Skin epidermis (tissue), 12 donors: ENCODE results near the gene NOS1AP.
"Not testable (repeated sequence)": the region's sequence is repeated elsewhere in the genome, so short reads cannot be mapped to it uniquely, and the experiment has no call there.

ENCODE experiments used
- H3K27ac ChIP-seq, 21 experiments: fragments of 200-600 bp; sonication (generic) in 11 of 21; one replicate each; pipeline ENCODE4 v1.5.0; 2020; ENCODE audit warnings: mild to moderate bottlenecking in 3 of 21, inconsistent platforms in 2 of 21, moderate library complexity in 2 of 21
- H3K4me3 ChIP-seq, 7 experiments: fragments of 200-600 bp; sonication (generic) in 2 of 7; one replicate each; pipeline ENCODE4 v1.5.0; 2020; ENCODE audit warnings: inconsistent platforms in 2 of 7, mild to moderate bottlenecking in 2 of 7, moderate library complexity in 1 of 7

NOS1AP gene

DNA sequence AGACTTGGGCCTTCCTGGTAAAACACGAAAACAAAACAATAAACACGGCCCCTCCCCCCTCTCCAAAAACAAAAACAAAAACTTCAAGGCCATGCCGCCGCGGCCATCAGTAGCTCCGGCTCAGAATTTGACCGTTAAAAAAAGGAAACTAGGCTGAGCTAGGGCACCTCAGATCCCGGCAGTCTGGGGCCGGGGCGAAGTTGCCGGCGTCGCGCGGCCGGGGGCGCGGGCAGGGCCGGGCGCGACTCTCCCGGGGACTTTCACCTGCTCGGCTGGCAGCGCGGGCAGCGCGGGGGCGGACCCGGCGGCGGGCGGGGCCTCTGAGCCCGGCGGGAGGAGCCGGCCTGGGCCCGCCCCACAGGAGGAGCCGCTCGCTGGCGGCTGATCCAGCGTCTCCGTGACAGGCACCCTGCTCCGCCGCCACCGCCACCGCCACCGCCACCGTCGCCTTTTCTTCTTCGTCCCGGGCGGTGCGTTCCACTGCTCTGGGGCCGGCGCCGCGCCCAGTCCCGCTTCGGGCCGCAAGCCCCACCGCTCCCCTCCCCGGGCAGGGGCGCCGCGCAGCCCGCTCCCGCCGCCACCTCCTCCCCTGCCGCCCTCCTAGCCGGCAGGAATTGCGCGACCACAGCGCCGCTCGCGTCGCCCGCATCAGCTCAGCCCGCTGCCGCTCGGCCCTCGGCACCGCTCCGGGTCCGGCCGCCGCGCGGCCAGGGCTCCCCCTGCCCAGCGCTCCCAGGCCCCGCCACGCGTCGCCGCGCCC lies at the start of gene NOS1AP:
TSS of gene NOS1AP (plus strand) at position 358 of the 760 bp plus-strand sequence. CDS start 487 bp downstream, outside the sequence.
- Histone ChIP-seq H3K4me3 (peak within 1 kb of the TSS; percentile 40 to 82 (median 66)), H3K27ac (peak within 1 kb of the TSS in 5 of 21 experiments; percentile 30 to 73 (median 48))

DNA sequence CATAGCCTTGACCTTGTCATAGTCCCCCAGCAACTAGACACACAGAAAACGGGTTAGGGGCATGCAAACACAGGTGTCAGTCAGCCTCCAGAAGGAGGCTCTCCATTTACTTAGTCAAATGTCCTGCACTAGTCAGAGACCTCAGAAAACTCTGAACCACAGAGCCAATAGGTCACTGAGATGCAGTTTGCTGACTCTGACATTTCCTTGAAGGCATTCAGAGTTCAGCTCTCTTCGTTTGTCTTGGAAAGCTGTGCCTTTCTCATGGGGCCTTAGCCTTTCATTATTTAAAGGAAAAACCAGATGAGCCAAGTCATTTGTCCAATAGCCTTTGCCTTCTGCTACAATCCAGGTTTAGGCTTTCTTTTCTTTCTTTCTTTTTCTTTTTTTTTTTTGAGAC lies 49.3 kb upstream of the NOS1AP start:
- peak overlapping the region in 1 of 21 experiments; percentile 19 for H3K27ac ChIP-seq
- no peak overlapping the region for H3K4me3 ChIP-seq

DNA sequence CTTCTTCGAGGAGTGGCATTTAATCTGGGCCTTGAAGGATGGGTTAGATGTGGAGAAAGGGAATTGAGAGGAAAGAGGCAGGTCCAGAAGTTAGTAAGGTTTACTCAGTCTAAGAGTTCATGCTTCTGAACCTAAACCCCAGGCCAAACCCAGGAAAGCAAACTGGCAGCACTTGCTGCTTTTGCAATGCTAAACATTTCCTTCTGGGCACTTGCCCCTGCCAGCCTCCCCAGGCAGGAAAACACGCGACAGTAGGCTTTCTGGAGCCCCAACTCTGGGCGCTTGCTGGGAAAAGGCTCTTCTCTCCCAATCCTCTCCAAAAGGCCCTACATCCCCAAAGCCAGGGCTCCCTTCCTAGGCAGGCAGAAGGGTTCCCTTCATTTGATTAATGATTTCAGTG lies 48.4 kb upstream of the NOS1AP start:
- peak overlapping the region in 9 of 21 experiments; percentile 12 to 92 (median 51) for H3K27ac ChIP-seq
- H3K4me3 ChIP-seq, result peak overlapping the region in 2 of 7 experiments; percentile 2 to 66

DNA sequence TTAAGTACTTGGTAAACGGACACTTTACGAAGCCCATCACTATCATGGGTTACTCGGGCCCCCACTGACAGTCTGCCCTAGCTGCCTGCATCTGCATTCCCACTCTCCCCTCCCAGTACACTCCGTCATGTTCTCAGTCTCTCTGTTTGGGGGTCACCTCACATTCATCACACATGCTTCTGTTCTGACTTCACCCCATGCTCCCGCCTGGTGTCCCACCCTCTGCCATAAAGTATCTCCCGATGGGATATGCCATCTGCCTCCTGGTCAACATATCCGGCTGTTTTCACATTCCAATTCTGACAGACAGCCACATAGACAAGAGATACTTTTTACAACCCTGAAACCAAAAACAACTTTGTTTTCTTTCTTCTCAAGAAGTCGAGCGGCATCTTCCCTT lies 46.9 kb upstream of the NOS1AP start:
- Histone ChIP-seq H3K27ac (peak overlapping the region in 17 of 21 experiments; percentile 25 to 92 (median 73)), H3K4me3 (peak overlapping the region; percentile 38 to 66 (median 53))

DNA sequence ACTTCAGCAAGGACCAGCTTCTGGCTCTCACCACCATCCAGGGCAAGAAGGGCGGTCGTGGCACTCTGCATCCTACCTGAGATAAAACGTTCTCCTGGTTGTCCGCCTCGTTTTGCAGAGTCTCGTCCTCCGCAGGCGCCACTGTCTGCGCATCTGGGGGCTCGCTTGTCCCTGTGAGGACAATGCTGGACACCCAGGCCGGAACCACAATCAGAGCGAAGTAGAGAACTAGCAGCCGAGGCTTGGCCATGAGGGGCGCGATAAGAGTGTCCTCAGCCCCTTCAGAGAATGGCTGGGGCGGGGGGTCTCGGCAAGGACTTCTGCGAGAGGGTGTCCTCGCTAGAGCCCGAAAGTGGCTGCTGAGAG lies 46.3 kb upstream of the NOS1AP start:
- Histone ChIP-seq H3K4me3 (peak overlapping the region; percentile 38 to 66 (median 53)), H3K27ac (peak overlapping the region in 19 of 21 experiments; percentile 53 to 92 (median 73))

DNA sequence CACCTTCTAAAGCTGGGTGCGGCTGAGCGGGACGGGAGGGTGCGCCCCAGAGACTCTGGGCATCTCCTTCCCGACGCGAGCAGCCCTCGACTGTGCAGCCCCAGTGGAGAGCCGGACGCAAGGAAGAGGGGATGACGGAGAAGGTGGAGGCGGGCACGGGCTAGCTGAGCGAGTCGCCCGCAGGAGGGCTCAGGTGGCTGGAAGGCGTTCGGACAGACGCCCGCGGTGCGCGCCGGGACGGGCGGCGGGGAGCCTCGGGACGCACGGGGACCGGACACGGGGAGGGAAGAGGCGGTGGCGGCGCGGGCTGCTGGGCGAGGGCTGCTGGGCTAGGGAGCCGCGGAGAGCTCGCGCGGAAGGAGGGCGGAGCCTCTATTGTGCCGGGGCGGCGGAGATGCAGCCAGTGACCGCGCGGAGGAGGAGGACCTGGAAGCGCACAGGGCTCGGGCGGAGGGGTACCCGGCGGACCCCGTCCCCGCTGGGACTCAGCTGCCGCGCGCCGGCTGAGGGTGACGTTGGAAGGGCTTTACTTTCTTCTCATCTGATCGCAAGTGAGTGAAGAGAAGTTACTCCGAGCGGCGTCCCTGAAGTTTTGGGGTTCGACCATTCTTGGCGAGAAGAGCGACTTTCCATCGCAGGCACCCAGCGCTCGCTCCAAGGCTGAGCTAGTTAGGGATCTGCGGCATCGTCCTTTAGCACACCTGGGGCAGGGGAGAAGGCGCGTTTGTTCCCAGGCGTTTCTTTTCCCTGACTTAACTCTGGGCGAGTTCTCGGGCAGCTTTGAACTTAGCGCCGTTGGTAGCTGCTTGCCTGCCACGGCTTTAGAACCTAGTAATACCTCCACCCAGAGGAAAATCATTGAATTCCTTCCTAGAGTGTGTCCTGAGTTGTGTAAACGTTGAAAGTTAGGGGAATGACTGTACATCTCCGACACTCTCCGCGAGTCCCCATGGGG lies 45.7 kb upstream of the NOS1AP start, which contains the start of gene OLFML2B:
TSS of gene OLFML2B (minus strand) at position 323 of the 955 bp plus-strand sequence. CDS start 439 bp downstream, outside the sequence.
- peak within 1 kb of the TSS; percentile 38 to 66 (median 53) for H3K4me3 ChIP-seq
- peak within 1 kb of the TSS in 19 of 21 experiments; percentile 53 to 92 (median 73) for H3K27ac ChIP-seq

DNA sequence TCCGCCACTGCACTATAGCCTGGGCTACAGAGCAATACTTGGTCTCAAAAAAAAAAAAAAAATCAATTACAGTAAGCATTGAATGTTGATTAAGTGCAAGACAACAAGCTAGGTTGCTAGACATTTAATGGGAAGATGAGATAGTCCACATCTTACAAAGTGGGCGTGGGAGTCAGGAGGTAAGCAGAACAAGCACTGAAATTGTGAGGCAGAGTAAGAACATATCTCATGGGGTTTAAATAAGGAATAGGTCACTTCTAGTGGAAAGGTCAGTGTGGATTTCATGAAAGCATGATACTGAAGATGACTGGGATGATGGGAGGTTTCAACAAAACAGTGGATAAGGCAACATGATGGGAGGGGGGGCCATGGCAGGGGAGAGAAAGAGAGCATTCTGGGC lies 44.0 kb upstream of the NOS1AP start:
- Histone ChIP-seq H3K4me3 (no peak overlapping the region), H3K27ac (no peak overlapping the region)

DNA sequence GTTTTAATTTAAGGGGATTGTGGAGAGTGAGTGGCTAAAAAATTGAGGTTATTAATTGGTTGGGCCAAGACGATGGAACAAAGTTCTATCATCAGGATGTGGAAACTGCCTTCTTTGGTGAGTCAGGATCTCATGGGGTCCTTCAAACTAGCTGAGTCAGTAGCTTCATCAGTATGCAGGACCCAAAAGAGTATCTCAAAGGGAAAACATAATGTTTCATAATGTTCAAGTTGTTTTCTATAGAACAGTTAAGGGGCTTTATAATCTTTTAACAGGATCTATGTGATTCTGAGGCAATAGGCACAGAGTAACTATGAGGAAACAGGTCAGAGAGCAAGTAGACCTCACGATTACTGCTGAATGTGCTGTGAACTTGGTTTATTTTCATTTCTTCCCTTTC lies 42.6 kb upstream of the NOS1AP start:
- Histone ChIP-seq H3K27ac (peak overlapping the region in 4 of 21 experiments; percentile 10 to 72 (median 46)), H3K4me3 (no peak overlapping the region)

DNA sequence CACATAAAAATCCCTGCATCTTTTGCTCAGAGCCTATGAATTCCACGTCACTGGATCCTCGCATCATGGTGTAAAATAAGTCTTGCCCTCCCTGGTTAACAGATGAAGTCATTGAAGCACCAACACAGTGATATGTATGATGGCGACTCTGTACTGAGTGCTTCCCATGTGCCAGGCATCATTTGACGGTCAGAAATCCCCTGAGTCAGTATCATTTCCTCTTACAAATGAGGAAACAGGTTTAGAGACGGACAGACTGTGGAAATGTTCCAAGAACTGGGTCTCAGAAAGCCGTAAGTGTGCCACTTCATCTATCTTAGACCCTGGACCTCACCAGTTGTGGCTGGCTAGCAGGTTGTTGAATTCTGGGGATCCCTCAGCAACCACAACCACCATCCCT lies 40.8 kb upstream of the NOS1AP start:
- no peak overlapping the region for H3K27ac ChIP-seq
- H3K4me3 ChIP-seq, result no peak overlapping the region

DNA sequence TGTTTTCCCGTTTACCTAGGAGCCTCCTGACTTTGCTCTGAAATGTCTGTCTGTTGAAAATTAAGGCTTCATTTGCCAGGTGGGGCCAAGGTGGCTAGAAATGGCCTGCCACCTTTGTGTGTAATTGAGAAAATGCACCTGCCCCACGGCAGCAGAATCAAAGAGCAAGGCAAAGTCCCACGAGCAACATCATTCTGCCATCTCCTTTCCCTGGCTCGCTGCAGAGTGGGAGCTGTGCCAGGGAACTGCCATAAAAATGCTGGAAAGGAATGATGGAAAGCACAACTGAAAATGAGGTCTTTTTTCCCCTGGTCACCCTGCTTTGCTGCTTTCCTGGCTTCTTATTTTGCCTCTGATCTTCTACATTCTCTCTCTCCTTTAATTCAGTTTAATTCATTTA lies 40.3 kb upstream of the NOS1AP start:
- no peak overlapping the region for H3K27ac ChIP-seq
- no peak overlapping the region for H3K4me3 ChIP-seq

DNA sequence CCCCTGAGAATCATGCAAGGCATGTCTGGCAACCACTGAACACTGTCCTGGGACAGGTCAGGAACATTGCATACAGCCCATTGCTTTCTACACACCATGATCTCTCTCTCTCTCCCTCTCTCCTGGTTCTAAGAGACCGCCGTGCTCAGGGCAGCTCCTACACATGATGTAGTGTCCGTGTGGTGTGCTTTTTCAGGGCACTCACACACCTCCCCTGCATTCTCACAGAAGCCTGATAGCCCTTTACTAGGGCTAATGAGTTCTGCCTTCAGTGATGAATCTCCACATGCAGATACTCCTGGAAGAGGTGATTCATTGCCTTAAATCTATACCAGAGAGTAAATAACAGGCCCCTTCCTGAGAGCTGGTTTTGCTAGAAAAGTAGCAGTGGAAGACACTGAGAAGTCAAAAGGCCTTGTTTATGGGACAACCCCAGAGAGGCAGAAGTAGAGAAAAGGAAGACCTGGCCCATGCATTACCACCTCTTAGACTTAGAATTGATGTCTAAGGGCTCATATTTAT lies 38.7 kb upstream of the NOS1AP start:
- Histone ChIP-seq H3K27ac (no peak overlapping the region), H3K4me3 (no peak overlapping the region)

DNA sequence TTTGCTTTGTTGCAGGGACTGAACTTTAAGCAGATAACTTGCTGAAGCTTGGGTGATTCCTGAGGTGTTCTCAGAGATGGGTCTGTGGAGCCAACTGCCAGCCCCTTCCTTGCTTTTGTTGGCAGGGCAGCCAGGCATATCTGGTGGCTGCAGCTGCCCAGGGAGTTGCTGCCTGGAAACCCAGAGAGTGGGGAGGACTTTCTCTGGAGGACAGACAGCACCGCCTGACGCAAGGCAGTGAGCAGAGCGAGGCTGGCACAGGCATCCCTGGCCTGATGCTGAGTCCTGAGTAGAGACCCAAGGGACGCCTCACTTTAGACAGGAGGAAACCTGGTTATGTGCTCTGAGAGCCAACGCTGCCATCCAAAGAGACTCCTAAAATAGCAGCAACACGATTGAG lies 36.1 kb upstream of the NOS1AP start:
- Histone ChIP-seq H3K27ac (no peak overlapping the region), H3K4me3 (no peak overlapping the region)

DNA sequence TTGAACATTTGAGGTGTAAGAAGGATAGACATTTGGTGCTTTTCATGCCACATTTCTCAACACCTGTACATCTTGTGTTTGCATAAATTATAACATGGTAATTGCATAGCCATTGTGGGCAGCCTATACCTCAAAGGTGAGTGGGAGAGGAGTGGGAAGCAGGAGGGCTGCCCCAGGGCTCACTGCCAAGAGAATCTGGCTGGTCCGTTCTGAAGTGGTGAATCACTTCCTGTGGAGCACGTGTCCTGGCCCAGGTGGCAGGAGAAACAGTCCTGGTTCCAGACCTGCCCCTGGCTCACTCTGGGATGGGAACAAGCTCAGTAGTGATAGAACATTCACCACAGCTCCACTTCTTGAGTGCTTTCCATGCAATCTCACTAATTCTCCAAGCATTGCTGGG lies 34.2 kb upstream of the NOS1AP start:
- H3K27ac ChIP-seq, result no peak overlapping the region
- no peak overlapping the region for H3K4me3 ChIP-seq

DNA sequence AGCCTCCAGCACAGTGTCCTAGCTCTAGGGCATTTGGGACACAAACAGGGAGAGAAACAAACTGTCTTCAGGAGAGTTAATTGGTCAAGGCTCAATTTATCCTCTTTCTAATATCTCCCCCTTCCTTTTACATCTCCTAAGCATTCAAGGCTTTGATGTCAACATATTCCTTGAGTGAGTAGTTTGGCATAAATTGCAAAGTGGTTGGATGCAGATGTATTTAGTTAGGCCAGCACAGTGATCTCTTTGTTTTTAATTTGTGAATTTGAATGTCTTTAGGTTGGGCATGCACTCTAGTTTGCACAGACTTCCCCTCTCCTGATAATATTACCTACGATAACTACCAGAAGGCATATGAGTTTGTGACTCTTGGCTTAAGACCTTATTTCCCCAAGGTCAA lies 33.3 kb upstream of the NOS1AP start:
- no peak overlapping the region for H3K4me3 ChIP-seq
- H3K27ac ChIP-seq, result no peak overlapping the region

DNA sequence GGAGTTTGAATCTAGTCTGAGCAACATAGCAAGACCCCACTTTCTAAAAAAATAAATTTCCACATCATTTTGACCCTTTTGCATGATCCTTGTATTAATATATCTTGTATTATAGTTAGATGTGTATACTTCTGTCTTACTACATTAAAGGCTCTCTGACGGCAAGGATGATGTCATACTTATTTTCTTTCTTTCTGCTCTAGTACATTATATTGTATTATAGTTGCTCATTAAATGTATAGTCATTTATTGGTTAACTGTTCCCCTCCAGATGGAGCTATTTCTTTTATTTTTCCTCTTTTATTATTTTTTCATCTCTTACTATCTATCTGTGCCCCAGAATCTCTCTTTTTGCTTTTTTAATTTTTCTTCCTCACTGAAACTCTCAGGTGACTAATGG lies 30.9 kb upstream of the NOS1AP start:
- no peak overlapping the region for H3K4me3 ChIP-seq
- H3K27ac ChIP-seq, result no peak overlapping the region

DNA sequence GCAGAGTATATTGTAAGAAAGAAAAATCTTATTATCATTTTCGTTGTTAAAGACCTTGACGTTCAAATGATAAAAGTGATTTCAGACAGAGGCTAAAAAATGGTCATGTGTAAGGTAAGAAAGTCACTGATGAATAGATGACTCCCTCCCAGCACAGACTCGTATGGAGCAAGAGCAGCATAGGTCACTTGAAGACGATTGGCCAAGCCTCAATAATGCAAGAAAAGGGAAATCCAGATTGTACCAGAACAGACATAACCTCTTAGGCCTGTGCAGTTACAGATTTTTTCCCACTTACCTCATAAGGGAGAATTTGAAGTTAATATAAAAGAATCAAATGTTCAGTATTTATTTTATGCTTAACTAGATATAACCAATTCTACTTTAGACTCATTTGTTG lies 29.5 kb upstream of the NOS1AP start:
- H3K4me3 ChIP-seq, result no peak overlapping the region
- H3K27ac ChIP-seq, result no peak overlapping the region

DNA sequence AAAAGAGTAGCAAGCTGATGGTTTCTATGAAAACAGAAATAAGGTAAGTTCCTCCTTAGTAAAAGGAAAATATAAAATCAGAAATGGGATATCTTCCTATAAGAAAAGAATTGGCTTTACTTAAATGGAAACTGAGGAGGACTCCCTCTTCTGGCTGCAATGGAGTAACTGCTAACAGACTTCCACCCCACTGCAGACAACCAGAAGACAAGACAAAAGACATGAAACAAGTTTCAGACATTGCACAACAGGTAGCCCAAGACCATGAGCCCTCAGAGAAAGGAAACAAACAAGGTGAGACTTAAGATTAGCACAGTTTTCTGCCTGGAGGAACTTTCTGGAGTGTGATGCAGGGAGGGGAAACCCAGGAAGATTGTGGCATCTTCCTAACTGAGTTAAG lies 28.8 kb upstream of the NOS1AP start:
- H3K27ac ChIP-seq, result no peak overlapping the region

DNA sequence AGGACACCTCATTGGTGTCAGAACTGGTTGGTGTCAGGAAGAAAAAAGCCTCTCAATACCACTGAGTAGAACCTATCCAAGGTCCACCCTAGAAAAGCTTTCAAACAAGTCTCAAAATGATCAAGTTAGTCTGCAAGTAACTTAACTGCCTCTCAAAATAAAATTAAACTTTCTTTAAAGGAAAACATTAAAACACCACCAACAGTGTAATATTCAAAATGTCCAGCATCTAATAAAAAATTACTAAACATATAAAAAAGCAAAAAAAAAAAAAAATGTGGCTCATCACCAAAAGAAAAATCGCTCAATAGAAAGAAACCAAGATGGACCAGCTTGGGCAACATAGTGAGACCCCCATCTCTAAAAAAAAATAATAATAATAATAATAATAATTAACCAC lies 27.1 kb upstream of the NOS1AP start:
- Histone ChIP-seq H3K4me3 (no peak overlapping the region), H3K27ac (no peak overlapping the region)

More for the DNA sequence above, 28.8 kb upstream of the NOS1AP start:
- no peak overlapping the region for H3K4me3 ChIP-seq

DNA sequence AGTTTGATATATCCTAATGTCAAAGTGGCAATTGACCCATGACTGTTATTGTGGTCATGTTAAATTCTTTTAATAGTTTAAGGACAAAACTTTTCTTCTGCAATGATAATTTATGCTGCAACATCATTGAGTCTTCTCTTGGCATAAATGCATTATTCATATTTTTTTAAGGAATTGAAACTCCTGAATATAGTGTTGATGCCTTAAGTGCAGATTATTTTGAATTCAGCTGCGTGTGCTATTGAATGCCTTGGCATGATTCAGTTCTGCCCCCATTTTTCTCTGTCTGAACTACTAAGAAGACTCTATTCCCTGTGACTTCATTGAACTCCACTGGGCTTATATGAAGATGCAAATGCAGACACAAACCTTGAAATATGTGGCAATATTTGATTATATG lies 22.6 kb upstream of the NOS1AP start:
- H3K27ac ChIP-seq, result no peak overlapping the region
- no peak overlapping the region for H3K4me3 ChIP-seq

DNA sequence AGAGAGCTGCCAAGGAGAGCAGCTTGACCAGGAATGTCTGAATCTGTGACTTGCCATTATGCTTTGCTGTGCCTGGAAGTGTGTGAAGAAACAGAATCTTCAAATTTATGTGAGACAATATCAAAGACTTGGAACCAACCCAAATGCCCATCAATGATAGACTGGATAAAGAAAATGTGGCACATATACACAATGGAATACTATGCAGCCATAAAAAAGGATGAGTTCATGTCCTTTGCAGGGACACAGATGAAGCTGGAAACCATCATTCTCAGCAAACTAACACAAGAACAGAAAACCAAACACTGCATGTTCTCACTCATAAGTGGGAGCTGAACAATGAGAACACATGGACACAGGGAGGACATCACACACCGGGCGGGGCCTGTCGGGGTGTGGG lies 15.5 kb upstream of the NOS1AP start:
- not testable (repeated sequence) for H3K27ac ChIP-seq, H3K4me3 ChIP-seq
